AG09309 (cell line): ENCODE results near the gene CLBA1.
"Not testable (repeated sequence)": the region's sequence is repeated elsewhere in the genome, so short reads cannot be mapped to it uniquely, and the experiment has no call there.

Source experiments
- DNase-seq: peaks from one replicate; pipeline ENCODE4 v3.0.0-alpha.2; 2010; ENCODE audit warnings: low read depth
- H3K4me3 ChIP-seq: 2 replicates; pipeline ENCODE4 v1.5.1; 2011; ENCODE audit warnings: mild to moderate bottlenecking, low read depth, low read length, moderate library complexity; ENCODE audit not compliant: control insufficient read depth
- CTCF ChIP-seq: IDR thresholded peaks from 2 replicates; pipeline ENCODE4 v1.5.1; 2011; ENCODE audit warnings: mild to moderate bottlenecking, low read depth, low read length, inconsistent platforms; ENCODE audit not compliant: insufficient read depth, control insufficient read depth; ENCODE audit errors: missing control alignments

CLBA1 gene

GRCh38 chr14:104945986-104946965 is 39.3 kb upstream of the CLBA1 start:
- H3K4me3 ChIP-seq, DNase-seq: not testable (repeated sequence)

- H3K4me3 ChIP-seq, DNase-seq: not testable (repeated sequence)
These were observed 38.4 kb upstream of the CLBA1 start for GRCh38 chr14:104947201-104947600.

GRCh38 chr14:104947881-104948735 is 37.5 kb upstream of the CLBA1 start:
- H3K4me3 ChIP-seq, DNase-seq: not testable (repeated sequence)

GRCh38 chr14:104948736-104949031 is 36.9 kb upstream of the CLBA1 start:
- H3K4me3 ChIP-seq = no peak overlapping the region
- no peak for DNase-seq
- no peak for TF ChIP-seq CTCF

GRCh38 chr14:104949406-104949955 is 36.1 kb upstream of the CLBA1 start:
- not testable (repeated sequence) for DNase-seq, H3K4me3 ChIP-seq

GRCh38 chr14:104950021-104950420 is 35.6 kb upstream of the CLBA1 start:
- DNase-seq = no peak
- no peak for TF ChIP-seq CTCF
- H3K4me3 ChIP-seq = no peak overlapping the region

GRCh38 chr14:104950701-104951100 is 34.9 kb upstream of the CLBA1 start:
- not testable (repeated sequence) for H3K4me3 ChIP-seq, DNase-seq

- not testable (repeated sequence) for DNase-seq, H3K4me3 ChIP-seq
These were observed 33.5 kb upstream of the CLBA1 start for GRCh38 chr14:104951863-104952657.

GRCh38 chr14:104953097-104953496 is 32.5 kb upstream of the CLBA1 start:
- no peak for DNase-seq
- no peak overlapping the region for H3K4me3 ChIP-seq
- no peak for TF ChIP-seq CTCF
